Left renal pelvis (tissue), 4 donors: ENCODE results near the gene PRMT3. TPM values are rescaled to one million over a fixed set of nuclear protein-coding genes. Genes with fewer than 3 reads are reported as not detected.

Experiments
- polyA plus RNA-seq, 4 donors: library from polyadenylated mRNA; unstranded; fragments of 120-200 nt; gene quantifications; one replicate each; pipeline ENCODE4 v1.2.1, GENCODE V29; 2013; ENCODE audit not compliant: insufficient read length in 4 of 4

Gene PRMT3
- polyA plus RNA-seq, 4 donors: 16.4 to 19.2 (median 18.2) TPM

Other genes with a start within 250 kb of the PRMT3 start
- gene DBX1, start 227.2 kb upstream of the PRMT3 start, polyA plus RNA-seq: not detected
- gene HTATIP2, start 24.0 kb upstream of the PRMT3 start, polyA plus RNA-seq: 1 to 10 TPM; 2.0 to 6.3 (median 4.3) TPM
- under 1 TPM in 3 of 4 donors, not detected in 1; 0.13 to 0.21 (median 0.14) TPM for gene SLC6A5, start 211.9 kb downstream of the PRMT3 start, polyA plus RNA-seq